ENCODE measurements around the gene FAM174A. TPM values are rescaled to one million over a fixed set of nuclear protein-coding genes. Genes with fewer than 3 reads are reported as not detected.
A peak's percentile ranks its signal among the peaks of the same experiment; 100 is the strongest.

The FAM174A gene
- 20.9 TPM for total RNA-seq

- peak within 1 kb of the TSS; percentile 93 for H3K27ac ChIP-seq (ENCODE audit: low read depth, low read length)
- H3K9me3 ChIP-seq (ENCODE audit: control insufficient read depth in 3 of 3, low read length in 3 of 3) = peaks cover 0 to 2% (median 0%) of the 10 kb centered on the region in 3 donors
- peaks cover 4 to 15% (median 4%) of the 10 kb centered on the region in 3 donors for H3K4me1 ChIP-seq (ENCODE audit: control insufficient read depth in 3 of 3, insufficient read depth in 3 of 3, low read length in 3 of 3)
- no peaks in the 10 kb centered on the region for H3K36me3 ChIP-seq (ENCODE audit: control insufficient read depth in 3 of 3, insufficient read depth in 3 of 3, low read length in 3 of 3)
- H3K9ac ChIP-seq (ENCODE audit: low read depth in 1 of 3, low read length in 3 of 3) = peak within 1 kb of the TSS; percentile 92 to 94 (median 94)
- H3K27me3 ChIP-seq (ENCODE audit: control insufficient read depth in 3 of 3, insufficient read depth in 3 of 3, low read length in 3 of 3) = no peaks in the 10 kb centered on the region
- peak within 1 kb of the TSS; percentile 74 to 89 (median 78) for H3K4me3 ChIP-seq (ENCODE audit: low read length in 3 of 3)
Observed at GRCh38 chr5:100535060-100536005, at the start of gene FAM174A. Gene FAM174A (plus strand): TSS chr5:100535374. CDS start chr5:100535531, 157 bp downstream.

DNA sequence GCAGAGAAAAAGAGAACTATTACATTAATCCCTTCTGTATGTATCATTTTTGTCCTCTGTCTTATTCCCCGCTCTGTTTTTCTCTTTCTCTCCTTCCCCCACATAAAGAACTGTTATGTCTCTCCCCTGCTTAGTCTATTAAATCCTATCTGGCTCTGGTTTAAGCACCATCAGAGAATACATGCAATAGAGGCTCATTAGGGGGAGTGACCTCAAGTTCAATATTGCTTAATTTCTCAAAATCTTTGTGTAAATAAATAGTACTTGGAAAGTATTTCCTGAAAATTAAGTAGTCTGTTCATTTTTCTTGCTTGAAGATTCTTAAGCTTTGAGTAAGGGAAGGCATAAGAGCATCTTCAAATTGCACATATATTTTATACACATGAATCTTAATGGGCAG lies 41.2 kb upstream of the FAM174A start:
- no peak overlapping the region for H3K4me3 ChIP-seq (ENCODE audit: low read length in 3 of 3)
- no peak overlapping the region for H3K9ac ChIP-seq (ENCODE audit: low read depth in 1 of 3, low read length in 3 of 3)
- H3K4me1 ChIP-seq (ENCODE audit: control insufficient read depth in 3 of 3, insufficient read depth in 3 of 3, low read length in 3 of 3) = no peaks in the 10 kb centered on the region
- H3K27ac ChIP-seq (ENCODE audit: low read depth, low read length) = no peak overlapping the region
- H3K27me3 ChIP-seq (ENCODE audit: control insufficient read depth in 3 of 3, insufficient read depth in 3 of 3, low read length in 3 of 3) = no peaks in the 10 kb centered on the region
- no peaks in the 10 kb centered on the region for H3K36me3 ChIP-seq (ENCODE audit: control insufficient read depth in 3 of 3, insufficient read depth in 3 of 3, low read length in 3 of 3)
- no peaks in the 10 kb centered on the region for H3K9me3 ChIP-seq (ENCODE audit: control insufficient read depth in 3 of 3, low read length in 3 of 3)

DNA sequence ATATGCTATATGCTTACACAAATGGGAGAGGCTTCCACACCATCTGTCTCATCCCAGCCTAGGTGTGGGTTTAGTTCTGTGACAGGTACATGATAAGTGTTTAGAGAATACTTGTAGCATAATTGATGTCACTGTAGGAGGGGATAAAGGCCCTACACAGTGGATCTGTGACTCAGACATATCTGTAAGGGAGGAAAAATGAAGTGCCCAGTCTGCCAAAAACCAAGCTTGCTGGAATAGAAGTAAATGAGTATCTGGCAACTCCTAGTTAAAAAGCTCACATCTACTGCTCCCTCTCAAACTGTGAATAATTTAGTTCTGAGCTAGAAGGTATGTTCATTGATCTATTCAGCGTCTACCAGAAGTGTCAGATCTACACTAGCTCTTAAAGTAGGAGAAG lies 38.9 kb upstream of the FAM174A start:
- Histone ChIP-seq H3K36me3 (ENCODE audit: control insufficient read depth in 3 of 3, insufficient read depth in 3 of 3, low read length in 3 of 3) (no peaks in the 10 kb centered on the region), H3K9ac (ENCODE audit: low read depth in 1 of 3, low read length in 3 of 3) (no peak overlapping the region), H3K9me3 (ENCODE audit: control insufficient read depth in 3 of 3, low read length in 3 of 3) (no peaks in the 10 kb centered on the region), H3K4me3 (ENCODE audit: low read length in 3 of 3) (no peak overlapping the region), H3K4me1 (ENCODE audit: control insufficient read depth in 3 of 3, insufficient read depth in 3 of 3, low read length in 3 of 3) (no peaks in the 10 kb centered on the region), H3K27ac (ENCODE audit: low read depth, low read length) (no peak overlapping the region), H3K27me3 (ENCODE audit: control insufficient read depth in 3 of 3, insufficient read depth in 3 of 3, low read length in 3 of 3) (no peaks in the 10 kb centered on the region)

DNA sequence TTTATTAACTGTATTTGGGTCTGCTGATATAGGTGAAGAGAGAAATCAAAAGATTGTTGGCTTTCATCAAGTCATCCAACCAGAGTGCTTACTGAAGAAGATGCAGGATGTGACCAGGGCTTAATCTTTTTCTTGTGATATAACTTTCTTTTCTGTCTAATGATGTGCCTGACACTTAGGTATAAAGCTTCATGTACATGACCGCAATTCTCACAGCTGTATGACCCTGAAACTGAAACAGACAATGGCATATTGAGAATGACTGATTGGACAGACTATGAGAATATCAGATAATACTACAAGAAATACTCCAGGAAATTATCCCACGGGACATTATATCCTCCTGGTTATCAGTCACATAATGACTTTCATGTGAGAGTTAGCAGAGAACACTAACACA lies 32.5 kb upstream of the FAM174A start:
- H3K4me3 ChIP-seq (ENCODE audit: low read length in 3 of 3) = no peak overlapping the region
- no peaks in the 10 kb centered on the region for H3K27me3 ChIP-seq (ENCODE audit: control insufficient read depth in 3 of 3, insufficient read depth in 3 of 3, low read length in 3 of 3)
- no peaks in the 10 kb centered on the region for H3K9me3 ChIP-seq (ENCODE audit: control insufficient read depth in 3 of 3, low read length in 3 of 3)
- H3K27ac ChIP-seq (ENCODE audit: low read depth, low read length) = no peak overlapping the region
- H3K4me1 ChIP-seq (ENCODE audit: control insufficient read depth in 3 of 3, insufficient read depth in 3 of 3, low read length in 3 of 3) = no peaks in the 10 kb centered on the region
- H3K36me3 ChIP-seq (ENCODE audit: control insufficient read depth in 3 of 3, insufficient read depth in 3 of 3, low read length in 3 of 3) = no peaks in the 10 kb centered on the region
- H3K9ac ChIP-seq (ENCODE audit: low read depth in 1 of 3, low read length in 3 of 3) = no peak overlapping the region

DNA sequence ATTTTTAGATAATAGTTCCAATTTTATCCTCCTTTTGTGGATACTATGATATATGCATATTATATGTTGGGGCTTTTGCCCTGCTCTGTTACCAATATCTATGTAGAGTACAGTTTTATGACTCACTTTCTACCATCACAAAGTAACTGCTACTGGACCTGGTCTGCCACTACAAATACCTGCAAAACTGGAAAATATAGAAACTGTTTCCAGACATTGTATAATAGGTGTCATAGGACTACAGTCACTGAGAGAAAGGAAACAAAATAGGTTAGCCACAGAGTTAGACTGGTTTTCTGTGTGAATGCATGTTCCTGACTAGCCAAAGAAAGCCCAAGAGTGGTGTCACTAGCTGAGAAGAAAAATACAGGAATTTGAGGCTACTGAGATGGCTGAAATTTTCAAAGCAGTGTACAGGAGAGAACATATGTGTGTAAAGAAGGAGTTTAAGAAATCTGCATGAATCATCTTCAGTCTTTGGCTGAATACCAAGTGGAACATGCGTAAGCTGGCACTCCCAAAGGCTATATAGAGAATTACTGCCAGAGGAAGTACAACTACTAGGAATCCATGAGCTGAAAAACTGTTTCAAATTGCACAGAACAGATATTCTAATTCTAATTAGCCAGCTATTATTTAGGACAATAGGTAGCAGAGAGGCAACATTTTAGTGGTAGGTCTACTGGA lies 29.0 kb upstream of the FAM174A start:
- no peak overlapping the region for H3K27ac ChIP-seq (ENCODE audit: low read depth, low read length)
- H3K36me3 ChIP-seq (ENCODE audit: control insufficient read depth in 3 of 3, insufficient read depth in 3 of 3, low read length in 3 of 3) = no peaks in the 10 kb centered on the region
- no peaks in the 10 kb centered on the region for H3K27me3 ChIP-seq (ENCODE audit: control insufficient read depth in 3 of 3, insufficient read depth in 3 of 3, low read length in 3 of 3)
- H3K4me1 ChIP-seq (ENCODE audit: control insufficient read depth in 3 of 3, insufficient read depth in 3 of 3, low read length in 3 of 3) = no peaks in the 10 kb centered on the region
- no peak overlapping the region for H3K4me3 ChIP-seq (ENCODE audit: low read length in 3 of 3)
- no peaks in the 10 kb centered on the region for H3K9me3 ChIP-seq (ENCODE audit: control insufficient read depth in 3 of 3, low read length in 3 of 3)
- no peak overlapping the region for H3K9ac ChIP-seq (ENCODE audit: low read depth in 1 of 3, low read length in 3 of 3)

DNA sequence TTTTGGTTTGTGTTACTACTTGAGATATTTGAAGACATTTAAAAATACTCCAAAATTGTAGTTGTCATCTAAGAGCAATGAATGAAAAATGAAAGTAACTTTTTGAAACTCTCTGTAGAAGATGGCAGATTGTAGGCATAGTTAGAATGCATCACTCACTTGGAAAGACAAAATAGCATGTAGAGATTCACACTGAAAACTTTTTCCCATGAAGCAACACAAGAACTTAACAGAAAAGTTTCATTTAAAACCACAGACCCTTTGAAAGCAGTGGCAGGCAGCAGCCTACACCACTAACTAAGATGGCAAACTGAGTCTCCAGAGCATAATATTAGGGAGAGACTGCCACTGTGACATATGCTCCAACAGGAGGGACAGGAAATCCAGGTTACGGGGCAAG lies 18.9 kb upstream of the FAM174A start:
- no peaks in the 10 kb centered on the region for H3K36me3 ChIP-seq (ENCODE audit: control insufficient read depth in 3 of 3, insufficient read depth in 3 of 3, low read length in 3 of 3)
- no peak overlapping the region for H3K9ac ChIP-seq (ENCODE audit: low read depth in 1 of 3, low read length in 3 of 3)
- no peaks in the 10 kb centered on the region for H3K27me3 ChIP-seq (ENCODE audit: control insufficient read depth in 3 of 3, insufficient read depth in 3 of 3, low read length in 3 of 3)
- H3K27ac ChIP-seq (ENCODE audit: low read depth, low read length) = no peak overlapping the region
- H3K9me3 ChIP-seq (ENCODE audit: control insufficient read depth in 3 of 3, low read length in 3 of 3) = no peaks in the 10 kb centered on the region
- H3K4me3 ChIP-seq (ENCODE audit: low read length in 3 of 3) = no peak overlapping the region
- peaks cover 0 to 7% (median 5%) of the 10 kb centered on the region in 3 donors for H3K4me1 ChIP-seq (ENCODE audit: control insufficient read depth in 3 of 3, insufficient read depth in 3 of 3, low read length in 3 of 3)

DNA sequence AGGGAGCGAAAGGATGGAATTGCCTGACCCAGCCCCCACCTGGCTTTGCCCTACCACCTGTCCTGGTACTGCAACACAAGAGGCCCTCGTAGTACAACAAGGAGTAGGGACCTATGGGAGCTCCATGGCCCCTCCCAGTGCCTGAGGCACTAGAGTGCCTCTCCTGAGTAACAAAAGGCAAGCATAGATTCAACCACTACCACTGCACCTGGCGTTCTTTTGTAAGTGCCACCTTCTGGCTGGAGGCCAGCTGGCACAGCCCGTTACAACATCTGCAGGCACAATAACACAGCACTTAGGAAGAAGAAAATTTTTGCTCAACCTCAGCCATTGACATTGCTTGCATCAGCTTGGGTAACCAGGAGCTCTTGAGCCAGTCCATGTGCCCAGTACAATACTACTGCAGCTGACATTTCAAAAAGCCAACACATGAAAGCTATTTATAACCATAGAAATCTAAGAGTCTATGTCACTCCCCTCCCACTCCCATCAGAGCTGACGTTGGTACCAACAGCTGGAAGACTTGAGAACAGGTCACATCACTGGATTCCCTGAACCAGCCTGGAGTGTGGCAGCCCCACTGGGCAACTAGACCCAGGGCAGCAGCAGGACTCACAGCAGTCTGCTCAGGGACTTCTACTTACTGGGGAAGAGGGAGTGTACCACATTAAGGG lies 17.7 kb upstream of the FAM174A start:
- Histone ChIP-seq H3K9ac (ENCODE audit: low read depth in 1 of 3, low read length in 3 of 3) (no peak overlapping the region), H3K4me1 (ENCODE audit: control insufficient read depth in 3 of 3, insufficient read depth in 3 of 3, low read length in 3 of 3) (peaks cover 0 to 7% (median 5%) of the 10 kb centered on the region in 3 donors), H3K27ac (ENCODE audit: low read depth, low read length) (no peak overlapping the region), H3K9me3 (ENCODE audit: control insufficient read depth in 3 of 3, low read length in 3 of 3) (no peaks in the 10 kb centered on the region), H3K4me3 (ENCODE audit: low read length in 3 of 3) (peak overlapping the region in 1 of 3 donors; percentile 7), H3K36me3 (ENCODE audit: control insufficient read depth in 3 of 3, insufficient read depth in 3 of 3, low read length in 3 of 3) (no peaks in the 10 kb centered on the region), H3K27me3 (ENCODE audit: control insufficient read depth in 3 of 3, insufficient read depth in 3 of 3, low read length in 3 of 3) (no peaks in the 10 kb centered on the region)

DNA sequence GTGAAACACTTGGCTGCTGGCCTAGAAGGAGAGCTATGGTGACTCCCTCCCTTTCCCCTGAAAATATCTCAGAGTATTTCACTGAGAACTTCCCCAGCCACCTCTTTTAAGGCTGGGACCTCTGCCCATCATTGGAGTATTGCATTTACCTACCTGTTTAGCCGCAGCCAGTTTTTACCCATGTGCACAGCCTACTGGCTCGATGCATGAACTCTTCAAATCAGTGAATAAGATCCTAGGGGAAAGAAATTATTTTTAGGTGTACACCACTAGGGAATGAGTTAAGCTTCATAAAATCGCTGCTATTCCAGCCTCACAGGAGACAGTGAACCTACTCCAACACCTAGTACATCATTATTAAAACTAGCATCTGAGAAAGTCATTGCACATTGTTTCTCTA lies 16.8 kb upstream of the FAM174A start:
- Histone ChIP-seq H3K4me1 (ENCODE audit: control insufficient read depth in 3 of 3, insufficient read depth in 3 of 3, low read length in 3 of 3) (peaks cover 0 to 7% (median 5%) of the 10 kb centered on the region in 3 donors), H3K27me3 (ENCODE audit: control insufficient read depth in 3 of 3, insufficient read depth in 3 of 3, low read length in 3 of 3) (no peaks in the 10 kb centered on the region), H3K36me3 (ENCODE audit: control insufficient read depth in 3 of 3, insufficient read depth in 3 of 3, low read length in 3 of 3) (no peaks in the 10 kb centered on the region), H3K9ac (ENCODE audit: low read depth in 1 of 3, low read length in 3 of 3) (no peak overlapping the region), H3K9me3 (ENCODE audit: control insufficient read depth in 3 of 3, low read length in 3 of 3) (no peaks in the 10 kb centered on the region), H3K27ac (ENCODE audit: low read depth, low read length) (no peak overlapping the region), H3K4me3 (ENCODE audit: low read length in 3 of 3) (no peak overlapping the region)

DNA sequence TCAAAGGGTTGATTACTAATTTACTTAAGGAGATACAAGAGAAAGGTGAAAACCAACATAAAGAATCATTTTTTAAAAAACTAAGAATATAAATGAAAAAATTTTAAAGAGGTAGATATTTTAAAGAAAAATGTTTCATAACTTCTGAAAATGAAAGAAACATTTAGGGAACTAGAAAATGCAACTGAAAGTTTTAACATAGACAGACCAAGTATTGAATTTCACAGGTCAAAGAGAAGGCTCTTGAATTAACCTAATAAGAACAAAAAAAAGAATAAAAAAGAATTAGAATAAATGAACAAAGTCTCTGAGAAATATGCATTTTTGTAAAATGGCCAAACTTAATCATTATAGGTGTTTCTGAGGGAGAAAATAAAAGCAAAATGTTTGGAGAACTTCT lies 16.1 kb upstream of the FAM174A start:
- Histone ChIP-seq H3K27ac (ENCODE audit: low read depth, low read length) (no peak overlapping the region), H3K27me3 (ENCODE audit: control insufficient read depth in 3 of 3, insufficient read depth in 3 of 3, low read length in 3 of 3) (no peaks in the 10 kb centered on the region), H3K4me3 (ENCODE audit: low read length in 3 of 3) (no peak overlapping the region), H3K9me3 (ENCODE audit: control insufficient read depth in 3 of 3, low read length in 3 of 3) (no peaks in the 10 kb centered on the region), H3K4me1 (ENCODE audit: control insufficient read depth in 3 of 3, insufficient read depth in 3 of 3, low read length in 3 of 3) (peaks cover 0 to 7% (median 5%) of the 10 kb centered on the region in 3 donors), H3K9ac (ENCODE audit: low read depth in 1 of 3, low read length in 3 of 3) (no peak overlapping the region), H3K36me3 (ENCODE audit: control insufficient read depth in 3 of 3, insufficient read depth in 3 of 3, low read length in 3 of 3) (no peaks in the 10 kb centered on the region)

All from skeletal muscle tissue (tissue), 4 donors.